Left ventricle myocardium inferior (tissue), 1 donor: ENCODE data around the gene RGS19. TPM values are rescaled to one million over a fixed set of nuclear protein-coding genes. Genes with fewer than 3 reads are reported as not detected.

ENCODE experiments used
- DNase-seq: peaks from one replicate; pipeline ENCODE4 v3.0.0-alpha.2; 2020
- H3K27ac ChIP-seq: fragments of 200-600 bp; replicated peaks from 2 replicates; pipeline ENCODE4 v1.8.0; 2021
- H3K27me3 ChIP-seq: fragments of 200-600 bp; 2 replicates; pipeline ENCODE4 v1.8.0; 2021; ENCODE audit warnings: low read depth
- H3K36me3 ChIP-seq: fragments of 200-600 bp; 2 replicates; pipeline ENCODE4 v1.8.0; 2021
- H3K4me1 ChIP-seq: fragments of 200-600 bp; 2 replicates; pipeline ENCODE4 v1.8.0; 2021
- H3K4me3 ChIP-seq: fragments of 200-600 bp; 2 replicates; pipeline ENCODE4 v1.8.0; 2021; ENCODE audit warnings: mild to moderate bottlenecking, moderate library complexity
- H3K9me3 ChIP-seq: fragments of 200-600 bp; replicated peaks from 2 replicates; pipeline ENCODE4 v1.8.0; 2021
- intact Hi-C: fragments of 100-400 bp; cut with micrococcal nuclease; formaldehyde crosslinking; loops from one replicate; pipeline ENCODE4 v1.11.0; 2022
- total RNA-seq: library from RNA; stranded (reverse); fragmentation: NEBNext Ultra II Directional; extraction: Animal tissue kit (Norgen Biotek cat#: 25700); gene quantifications from one replicate; pipeline ENCODE4 v1.2.1, GENCODE V29; 2021
- TF ChIP-seq, protein P1 (sequence below): fragments of 200-600 bp; IDR thresholded peaks from 2 replicates; pipeline ENCODE4 v1.8.0; 2021; ENCODE audit warnings: antibody characterized with exemption, mild to moderate bottlenecking, borderline replicate concordance
- donor health status: DM: no; HTN: yes; CAD: no; lungs with severe emphysema.

RGS19 gene
- total RNA-seq, 1 donor from 2014 or later: 6.1 TPM

DNA sequence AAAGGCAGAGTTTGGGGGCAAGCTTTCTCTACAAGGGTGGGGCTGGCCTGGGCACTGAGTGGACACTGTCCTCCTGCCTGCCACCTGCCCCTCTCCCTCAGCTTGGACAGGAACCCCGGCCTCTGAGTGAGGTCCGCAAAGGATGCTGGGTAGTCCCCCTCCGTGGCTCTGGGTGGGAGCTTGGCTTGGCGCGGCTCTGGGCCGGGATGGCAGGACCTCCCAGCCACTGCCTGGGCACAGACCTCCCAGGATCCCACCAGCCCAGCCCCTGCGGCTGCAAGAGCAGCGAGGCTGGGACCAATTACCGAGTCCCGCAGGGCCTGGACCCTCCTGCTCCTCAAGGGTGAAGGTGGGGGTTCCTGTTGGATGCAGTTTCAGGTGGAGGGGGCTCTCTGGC lies 27.0 kb downstream of the RGS19 start:
- DNase-seq: no peak
- intact Hi-C loops: no loop called here
- Histone ChIP-seq H3K27me3 (peaks cover 94% of the 10 kb centered on the region), H3K36me3 (peaks cover 11% of the 10 kb centered on the region), H3K27ac (peak overlapping the region; percentile 95), H3K4me3 (peak overlapping the region; percentile 44), H3K4me1 (peaks cover 72% of the 10 kb centered on the region), H3K9me3 (no peaks in the 10 kb centered on the region)
- TF ChIP-seq, protein P1, sequence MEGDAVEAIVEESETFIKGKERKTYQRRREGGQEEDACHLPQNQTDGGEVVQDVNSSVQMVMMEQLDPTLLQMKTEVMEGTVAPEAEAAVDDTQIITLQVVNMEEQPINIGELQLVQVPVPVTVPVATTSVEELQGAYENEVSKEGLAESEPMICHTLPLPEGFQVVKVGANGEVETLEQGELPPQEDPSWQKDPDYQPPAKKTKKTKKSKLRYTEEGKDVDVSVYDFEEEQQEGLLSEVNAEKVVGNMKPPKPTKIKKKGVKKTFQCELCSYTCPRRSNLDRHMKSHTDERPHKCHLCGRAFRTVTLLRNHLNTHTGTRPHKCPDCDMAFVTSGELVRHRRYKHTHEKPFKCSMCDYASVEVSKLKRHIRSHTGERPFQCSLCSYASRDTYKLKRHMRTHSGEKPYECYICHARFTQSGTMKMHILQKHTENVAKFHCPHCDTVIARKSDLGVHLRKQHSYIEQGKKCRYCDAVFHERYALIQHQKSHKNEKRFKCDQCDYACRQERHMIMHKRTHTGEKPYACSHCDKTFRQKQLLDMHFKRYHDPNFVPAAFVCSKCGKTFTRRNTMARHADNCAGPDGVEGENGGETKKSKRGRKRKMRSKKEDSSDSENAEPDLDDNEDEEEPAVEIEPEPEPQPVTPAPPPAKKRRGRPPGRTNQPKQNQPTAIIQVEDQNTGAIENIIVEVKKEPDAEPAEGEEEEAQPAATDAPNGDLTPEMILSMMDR: no peak

DNA sequence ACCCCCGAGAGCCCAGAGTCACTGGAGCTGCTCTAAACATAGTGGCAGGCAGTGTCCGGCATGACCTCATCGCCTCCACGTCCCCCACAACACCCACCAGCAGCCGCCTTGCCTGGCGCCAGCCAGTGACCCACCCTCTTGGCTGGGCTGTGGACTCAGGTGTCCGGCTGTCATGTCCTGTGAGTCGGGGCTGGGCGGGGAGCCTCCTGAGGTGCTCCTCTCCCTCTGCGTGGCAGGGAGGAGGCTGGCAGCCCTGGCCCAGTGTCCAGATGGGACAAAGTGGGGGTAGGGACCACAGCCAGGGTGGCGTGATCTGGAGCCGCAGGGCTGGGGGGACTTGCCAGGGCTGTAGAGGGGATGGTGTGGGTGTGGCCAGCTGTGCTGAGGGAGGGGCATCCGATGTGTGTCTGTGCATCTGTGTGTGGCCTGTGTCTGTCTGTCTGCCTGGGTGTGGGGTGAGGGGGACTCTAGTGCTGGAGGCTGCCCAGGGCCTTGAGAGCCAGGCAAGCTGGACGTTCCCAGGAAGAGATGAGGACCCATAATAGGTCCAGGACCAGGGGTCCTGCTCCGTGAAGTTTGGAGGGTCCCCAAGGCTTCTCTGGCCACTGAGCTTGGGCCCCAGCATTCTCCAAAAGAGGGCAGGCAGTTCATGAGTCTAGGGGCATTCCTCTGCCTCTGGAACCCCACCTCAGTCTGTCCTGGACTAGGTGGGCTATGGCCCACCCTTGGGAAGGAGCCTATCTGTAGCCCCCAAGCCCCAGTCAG lies 27.6 kb downstream of the RGS19 start:
- H3K36me3 ChIP-seq: peaks cover 15% of the 10 kb centered on the region
- DNase-seq: peak; percentile 77
- peaks cover 94% of the 10 kb centered on the region for H3K27me3 ChIP-seq
- no peaks in the 10 kb centered on the region for H3K9me3 ChIP-seq
- H3K4me3 ChIP-seq: peak overlapping the region; percentile 71
- H3K27ac ChIP-seq: peak overlapping the region; percentile 95
- intact Hi-C loops: no loop called here
- peaks cover 67% of the 10 kb centered on the region for H3K4me1 ChIP-seq
- TF ChIP-seq, protein P1: no peak

DNA sequence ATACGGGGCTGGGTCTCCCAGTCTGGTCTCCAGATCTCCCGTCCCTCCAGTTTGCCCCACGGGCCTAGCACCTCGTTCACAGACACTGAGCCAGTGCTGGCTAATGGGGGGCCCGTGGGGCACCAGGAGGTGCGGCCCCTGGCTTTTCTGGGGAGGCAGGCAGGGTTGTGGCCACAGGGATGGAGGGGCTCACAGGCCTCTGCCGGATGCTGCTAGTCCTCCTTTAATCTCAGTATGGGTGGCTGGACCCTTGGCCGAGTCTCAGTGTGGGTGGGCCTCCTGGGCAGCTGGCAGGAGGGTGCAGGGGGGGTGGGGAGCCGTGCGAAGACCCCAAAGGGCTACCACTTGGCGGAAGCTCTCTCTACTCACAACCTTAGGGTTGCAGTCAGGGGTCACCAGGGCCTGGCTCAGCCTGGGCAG lies 28.3 kb downstream of the RGS19 start:
- Histone ChIP-seq H3K4me3 (peak overlapping the region; percentile 71), H3K9me3 (no peaks in the 10 kb centered on the region), H3K27me3 (peaks cover 94% of the 10 kb centered on the region), H3K4me1 (peaks cover 60% of the 10 kb centered on the region), H3K27ac (peak overlapping the region; percentile 95), H3K36me3 (peaks cover 19% of the 10 kb centered on the region)
- intact Hi-C loops: no loop called here
- DNase-seq: no peak
- TF ChIP-seq, protein P1: no peak

DNA sequence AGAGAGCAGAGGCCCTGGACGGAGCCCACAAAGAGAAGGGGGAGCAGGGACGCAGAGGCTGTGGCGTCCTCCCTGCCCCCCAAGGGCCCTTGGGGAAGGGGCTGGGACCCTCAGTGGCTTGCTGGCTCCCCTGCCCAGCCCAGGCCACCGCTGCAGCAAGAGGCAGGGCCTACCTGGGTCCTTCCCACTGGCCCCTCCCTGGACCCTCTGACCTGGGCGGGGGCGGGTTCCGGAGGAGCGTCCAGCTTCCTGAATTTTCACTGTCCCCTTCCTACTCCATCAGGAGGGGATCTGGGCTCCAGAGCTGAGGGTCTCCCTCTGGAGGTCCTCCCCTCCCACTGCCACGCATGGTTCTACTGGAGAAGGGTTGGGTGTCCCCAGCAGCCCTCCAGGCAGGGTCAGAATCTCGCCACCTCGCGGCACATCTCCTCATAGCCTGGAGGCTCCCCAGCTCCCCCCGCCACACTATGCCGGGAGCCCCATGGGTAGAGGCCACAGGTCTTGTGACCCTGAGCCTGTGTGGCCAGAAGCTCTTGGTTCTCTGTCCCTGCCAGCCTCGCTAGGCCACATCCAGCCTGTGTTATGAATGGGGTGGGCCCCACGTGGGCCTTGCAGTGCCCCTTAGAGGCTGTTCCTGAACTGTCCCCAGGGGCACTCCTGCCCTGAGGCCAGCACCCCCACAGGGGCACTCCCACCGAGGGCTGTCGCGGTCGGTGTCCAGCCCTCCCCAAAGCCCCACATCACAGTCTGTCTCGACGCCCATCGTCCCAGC lies 28.9 kb downstream of the RGS19 start:
- DNase-seq: no peak

DNA sequence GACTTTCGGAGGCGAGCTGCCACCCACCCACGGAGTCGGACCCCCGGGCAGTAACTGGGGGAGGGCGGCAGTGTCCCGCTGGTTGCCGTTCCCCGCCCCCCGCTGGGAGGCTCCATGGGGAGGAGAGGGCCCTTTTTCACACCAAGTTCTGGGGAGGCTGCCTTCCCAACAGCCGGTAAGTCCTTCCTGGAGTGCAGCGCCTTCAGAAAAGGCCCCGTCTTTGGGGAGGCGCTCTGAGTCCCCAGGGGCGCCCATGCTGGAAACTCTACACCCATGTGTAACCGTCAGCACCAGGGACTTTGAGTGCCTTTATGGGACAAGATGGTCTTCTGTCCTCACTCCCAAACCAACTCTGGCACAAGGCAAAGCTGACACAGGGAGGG lies 29.4 kb downstream of the RGS19 start:
- Histone ChIP-seq H3K4me1 (peaks cover 51% of the 10 kb centered on the region), H3K27ac (peak overlapping the region; percentile 95), H3K27me3 (peaks cover 94% of the 10 kb centered on the region), H3K36me3 (peaks cover 19% of the 10 kb centered on the region), H3K9me3 (no peaks in the 10 kb centered on the region), H3K4me3 (peak overlapping the region; percentile 71)
- intact Hi-C loops: no loop called here
- peak; percentile 47 for DNase-seq
- TF ChIP-seq, protein P1: no peak

More for the DNA sequence above, 28.9 kb downstream of the RGS19 start:
- Histone ChIP-seq H3K4me1 (peaks cover 57% of the 10 kb centered on the region), H3K27ac (peak overlapping the region; percentile 95), H3K9me3 (no peaks in the 10 kb centered on the region), H3K4me3 (peak overlapping the region; percentile 71), H3K36me3 (peaks cover 19% of the 10 kb centered on the region), H3K27me3 (peaks cover 94% of the 10 kb centered on the region)
- TF ChIP-seq, protein P1: peak; percentile 22
- intact Hi-C loops: no loop called here
